GM21526 (cell line): ENCODE data around the gene TEX22.
A peak's percentile ranks its signal among the peaks of the same experiment; 100 is the strongest.

ENCODE experiments used
- ATAC-seq: cut with Tn5 transposase; IDR thresholded peaks from one replicate; pipeline ENCODE4 v1.9.1; 2021; ENCODE audit warnings: moderate library complexity; ENCODE audit not compliant: unreplicated experiment, low FRiP score

TEX22 gene

GRCh38 chr14:105398726-105399465 lies 558 bp downstream of the TEX22 start:
- ATAC-seq = peak; percentile 33

GRCh38 chr14:105399466-105399775 lies 1.1 kb downstream of the TEX22 start:
- ATAC-seq = no peak

- ATAC-seq = no peak
Measured at GRCh38 chr14:105400016-105400415, 1.7 kb downstream of the TEX22 start.

GRCh38 chr14:105401699-105402098 lies 3.4 kb downstream of the TEX22 start:
- ATAC-seq = no peak

- no peak for ATAC-seq
Measured at GRCh38 chr14:105408592-105408991, 10.3 kb downstream of the TEX22 start.

GRCh38 chr14:105409364-105409763 lies 11.0 kb downstream of the TEX22 start:
- no peak for ATAC-seq

GRCh38 chr14:105410642-105411016 lies 12.3 kb downstream of the TEX22 start:
- ATAC-seq = no peak

GRCh38 chr14:105411017-105411941 lies 12.9 kb downstream of the TEX22 start:
- ATAC-seq = no peak

GRCh38 chr14:105411985-105412770 lies 13.8 kb downstream of the TEX22 start:
- ATAC-seq = no peak

GRCh38 chr14:105412771-105413543 lies 14.6 kb downstream of the TEX22 start:
- no peak for ATAC-seq

- no peak for ATAC-seq
Measured at GRCh38 chr14:105413544-105413886, 15.2 kb downstream of the TEX22 start.

- no peak for ATAC-seq
Measured at GRCh38 chr14:105414456-105415371, 16.4 kb downstream of the TEX22 start.

GRCh38 chr14:105415481-105416428 lies 17.4 kb downstream of the TEX22 start:
- ATAC-seq = no peak

- ATAC-seq = no peak
Measured at GRCh38 chr14:105416671-105417070, 18.3 kb downstream of the TEX22 start.

- no peak for ATAC-seq
Measured at GRCh38 chr14:105417690-105418121, 19.4 kb downstream of the TEX22 start.

- ATAC-seq = no peak
Measured at GRCh38 chr14:105418269-105419194, 20.2 kb downstream of the TEX22 start.
